Measurements from ENCODE around the gene ROR2. TPM values are rescaled to one million over a fixed set of nuclear protein-coding genes. Genes with fewer than 3 reads are reported as not detected.

Gene ROR2
- total RNA-seq, 4 donors from 2014 or later = 9.5 to 17.7 (median 15.9) TPM

DNA sequence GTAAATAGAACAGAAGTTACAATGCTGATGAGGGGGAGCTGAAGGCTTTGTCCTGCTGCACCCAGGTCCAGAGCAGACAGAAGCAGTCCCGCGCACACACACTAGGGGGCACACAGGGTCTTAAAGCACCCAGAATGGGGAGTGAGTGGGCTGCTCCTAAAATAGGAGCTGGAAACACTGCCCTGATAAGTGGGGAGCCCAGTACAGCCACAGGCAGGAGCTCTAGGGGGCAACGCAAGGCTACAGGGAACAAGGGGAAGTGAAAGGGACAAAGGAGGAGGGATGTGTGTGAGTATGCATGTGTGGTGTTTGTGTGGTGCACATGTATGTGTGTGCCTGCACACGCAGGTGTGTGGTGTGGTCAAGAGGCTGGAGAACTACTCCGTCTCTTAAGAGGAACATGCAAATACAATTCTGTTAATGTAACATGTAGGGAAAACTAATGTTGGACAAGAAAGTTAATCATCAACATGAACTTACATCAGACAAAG, 191.5 kb downstream of the ROR2 start:
- intact Hi-C loops (cut with DNase I) = no loop called here

GRCh38 chr9:91757782-91758181, 192.2 kb downstream of the ROR2 start:
- TF ChIP-seq, protein P1, sequence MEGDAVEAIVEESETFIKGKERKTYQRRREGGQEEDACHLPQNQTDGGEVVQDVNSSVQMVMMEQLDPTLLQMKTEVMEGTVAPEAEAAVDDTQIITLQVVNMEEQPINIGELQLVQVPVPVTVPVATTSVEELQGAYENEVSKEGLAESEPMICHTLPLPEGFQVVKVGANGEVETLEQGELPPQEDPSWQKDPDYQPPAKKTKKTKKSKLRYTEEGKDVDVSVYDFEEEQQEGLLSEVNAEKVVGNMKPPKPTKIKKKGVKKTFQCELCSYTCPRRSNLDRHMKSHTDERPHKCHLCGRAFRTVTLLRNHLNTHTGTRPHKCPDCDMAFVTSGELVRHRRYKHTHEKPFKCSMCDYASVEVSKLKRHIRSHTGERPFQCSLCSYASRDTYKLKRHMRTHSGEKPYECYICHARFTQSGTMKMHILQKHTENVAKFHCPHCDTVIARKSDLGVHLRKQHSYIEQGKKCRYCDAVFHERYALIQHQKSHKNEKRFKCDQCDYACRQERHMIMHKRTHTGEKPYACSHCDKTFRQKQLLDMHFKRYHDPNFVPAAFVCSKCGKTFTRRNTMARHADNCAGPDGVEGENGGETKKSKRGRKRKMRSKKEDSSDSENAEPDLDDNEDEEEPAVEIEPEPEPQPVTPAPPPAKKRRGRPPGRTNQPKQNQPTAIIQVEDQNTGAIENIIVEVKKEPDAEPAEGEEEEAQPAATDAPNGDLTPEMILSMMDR (IDR thresholded peaks at IDR 0.05) = no peak
- TF ChIP-seq POLR2A (IDR thresholded peaks at IDR 0.05) = no peak
- no peak for DNase-seq
- Histone ChIP-seq H3K27ac (no peak overlapping the region), H3K4me1 (no peaks in the 10 kb centered on the region), H3K27me3 (no peaks in the 10 kb centered on the region), H3K9me3 (no peaks in the 10 kb centered on the region), H3K4me3 (replicated peaks in 1 of 3) (no peak overlapping the region), H3K36me3 (no peaks in the 10 kb centered on the region)
- WGBS, 2 donors = 89 to 93% methylated on average over 4 of the region's 4 CpGs
- intact Hi-C loops (cut with DNase I) = no loop called here

More for the DNA sequence above, 191.5 kb downstream of the ROR2 start:
- 60 to 61% methylated on average over 5 of the region's 5 CpGs for WGBS, 2 donors
- Histone ChIP-seq H3K36me3 (no peaks in the 10 kb centered on the region), H3K27ac (no peak overlapping the region), H3K9me3 (no peaks in the 10 kb centered on the region), H3K4me1 (no peaks in the 10 kb centered on the region), H3K27me3 (no peaks in the 10 kb centered on the region), H3K4me3 (replicated peaks in 1 of 3) (no peak overlapping the region)
- TF ChIP-seq, protein P1 (IDR thresholded peaks at IDR 0.05) = peak in 4 of 6 experiments; percentile 40 to 52 (median 49)
- no peak for TF ChIP-seq POLR2A (IDR thresholded peaks at IDR 0.05)
- peak; percentile 39 to 47 for DNase-seq

DNA sequence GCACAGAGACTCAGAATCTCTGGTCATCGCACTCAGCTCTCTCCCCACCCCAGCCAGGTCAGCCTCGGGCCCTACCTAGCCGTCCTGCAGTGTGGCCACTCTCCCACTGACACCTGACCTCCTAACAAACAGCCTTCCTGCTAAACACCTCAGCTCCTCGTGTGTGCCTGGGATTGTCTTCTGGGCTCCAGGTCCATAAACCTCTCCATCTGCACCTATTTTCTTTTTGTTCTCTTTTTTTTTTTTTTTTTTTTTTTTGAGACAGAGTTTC, 193.6 kb downstream of the ROR2 start:
- 95 to 99% methylated on average over 4 of the region's 4 CpGs for WGBS, 2 donors
- intact Hi-C loops (cut with DNase I) = no loop called here
- no peak overlapping the region for H3K27ac ChIP-seq

GRCh38 chr9:91755761-91756509, 194.1 kb downstream of the ROR2 start:
- DNase-seq = no peak
- H3K4me1 ChIP-seq = no peaks in the 10 kb centered on the region
- H3K27me3 ChIP-seq = no peaks in the 10 kb centered on the region
- no peaks in the 10 kb centered on the region for H3K36me3 ChIP-seq
- TF ChIP-seq POLR2A (IDR thresholded peaks at IDR 0.05) = no peak
- TF ChIP-seq, protein P1 (IDR thresholded peaks at IDR 0.05) = no peak
- intact Hi-C loops (cut with DNase I) = no loop called here
- H3K9me3 ChIP-seq = no peaks in the 10 kb centered on the region
- H3K27ac ChIP-seq = no peak overlapping the region
- H3K4me3 ChIP-seq (replicated peaks in 1 of 3) = no peak overlapping the region
- 84 to 87% methylated on average over 16 of the region's 16 CpGs for WGBS, 2 donors

More for the DNA sequence above, 193.6 kb downstream of the ROR2 start:
- no peaks in the 10 kb centered on the region for H3K27me3 ChIP-seq
- H3K36me3 ChIP-seq = no peaks in the 10 kb centered on the region
- H3K4me1 ChIP-seq = no peaks in the 10 kb centered on the region
- DNase-seq = no peak
- no peak overlapping the region for H3K4me3 ChIP-seq (replicated peaks in 1 of 3)
- no peaks in the 10 kb centered on the region for H3K9me3 ChIP-seq
- TF ChIP-seq, protein P1 (IDR thresholded peaks at IDR 0.05) = no peak
- no peak for TF ChIP-seq POLR2A (IDR thresholded peaks at IDR 0.05)

- WGBS, 2 donors = 47 to 48% methylated on average over 2 of the region's 2 CpGs
- no peaks in the 10 kb centered on the region for H3K36me3 ChIP-seq
- no peak for TF ChIP-seq POLR2A (IDR thresholded peaks at IDR 0.05)
- TF ChIP-seq, protein P1 (IDR thresholded peaks at IDR 0.05) = no peak
Observed at GRCh38 chr9:91753711-91754110, 196.3 kb downstream of the ROR2 start.

More at GRCh38 chr9:91753711-91754110, 196.3 kb downstream of the ROR2 start:
- Histone ChIP-seq H3K4me3 (replicated peaks in 1 of 3) (no peak overlapping the region), H3K4me1 (no peaks in the 10 kb centered on the region), H3K27me3 (no peaks in the 10 kb centered on the region), H3K9me3 (no peaks in the 10 kb centered on the region), H3K27ac (no peak overlapping the region)
- intact Hi-C loops (cut with DNase I) = no loop called here
- DNase-seq = no peak

All from thyroid gland (tissue), 4 donors.